WTC11 (cell line): ENCODE measurements around the gene SYN1. TPM values are rescaled to one million over a fixed set of nuclear protein-coding genes. Genes with fewer than 3 reads are reported as not detected.

Experiments
- ATAC-seq: fragments of 200-7000 bp; cut with Tn5 transposase; 2 replicates; pipeline ENCODE4 v1.10.0; 2021; ENCODE audit warnings: mild to moderate bottlenecking, moderate library complexity
- CTCF ChIA-PET: fragments of 300-600 bp; sonication (Branson Sonifier 250); formaldehyde crosslinking; loops from one replicate; lab custom pipeline; 2021; ENCODE audit warnings: antibody characterized with exemption; lab: Charles Lee
- POLR2A ChIA-PET: fragments of 350-600 bp; sonication (Branson Sonifier 250); formaldehyde crosslinking; loops from one replicate; lab custom pipeline; 2021; ENCODE audit warnings: antibody characterized with exemption; lab: Charles Lee
- DNase-seq: peaks from one replicate; pipeline ENCODE4 v3.0.0; 2021; ENCODE audit warnings: low spot score
- H3K27ac Mint-ChIP-seq: 2 replicates; pipeline ENCODE4 v1.8.0; 2021; ENCODE audit warnings: mixed read lengths
- H3K27me3 Mint-ChIP-seq: 2 replicates; pipeline ENCODE4 v1.8.0; 2021; ENCODE audit warnings: low read depth, mild to moderate bottlenecking, moderate library complexity, mixed read lengths
- H3K36me3 Mint-ChIP-seq: 2 replicates; pipeline ENCODE4 v1.8.0; 2021; ENCODE audit warnings: mixed read lengths
- H3K4me1 Mint-ChIP-seq: 2 replicates; pipeline ENCODE4 v1.8.0; 2022; ENCODE audit warnings: mixed read lengths
- H3K4me3 Mint-ChIP-seq: 2 replicates; pipeline ENCODE4 v1.8.0; 2021; ENCODE audit warnings: mild to moderate bottlenecking, moderate library complexity, mixed read lengths
- H3K9me3 Mint-ChIP-seq: 2 replicates; pipeline ENCODE4 v1.8.0; 2021; ENCODE audit warnings: mixed read lengths
- AFF4 ChIP-seq: sonication (generic); formaldehyde crosslinking; IDR thresholded peaks from 2 replicates; pipeline ENCODE4 v1.8.1; 2023; ENCODE audit warnings: mild to moderate bottlenecking, missing genetic modification reagents, borderline replicate concordance
- AR ChIP-seq: fragments of 250-450 bp; sonication (Bioruptor Pico); IDR thresholded peaks from 2 replicates; pipeline ENCODE4 v1.9.0; 2021; ENCODE audit warnings: mild to moderate bottlenecking
- ATF1 ChIP-seq: sonication (generic); formaldehyde crosslinking; IDR thresholded peaks from 2 replicates; pipeline ENCODE4 v1.8.1; 2023; ENCODE audit warnings: mild to moderate bottlenecking, moderate library complexity, missing genetic modification reagents
- ATF2 ChIP-seq: sonication (generic); formaldehyde crosslinking; IDR thresholded peaks from 2 replicates; pipeline ENCODE4 v1.8.1; 2022; ENCODE audit warnings: low read depth, missing genetic modification reagents, borderline replicate concordance
- ATF6 ChIP-seq: sonication (generic); formaldehyde crosslinking; IDR thresholded peaks from 2 replicates; pipeline ENCODE4 v1.8.1; 2023; ENCODE audit warnings: mild to moderate bottlenecking, missing genetic modification reagents
- E2F1 ChIP-seq: sonication (generic); formaldehyde crosslinking; IDR thresholded peaks from 2 replicates; pipeline ENCODE4 v1.8.0; 2022; ENCODE audit warnings: mild to moderate bottlenecking, missing genetic modification reagents
- ETV6 ChIP-seq: sonication (generic); formaldehyde crosslinking; IDR thresholded peaks from 2 replicates; pipeline ENCODE4 v1.8.1; 2022; ENCODE audit warnings: mild to moderate bottlenecking, missing genetic modification reagents
- HMGA2 ChIP-seq: fragments of 250-450 bp; sonication (Bioruptor Pico); IDR thresholded peaks from 2 replicates; pipeline ENCODE4 v1.4.0; 2021; ENCODE audit warnings: mild to moderate bottlenecking, moderate library complexity
- IRF2 ChIP-seq: sonication (generic); formaldehyde crosslinking; IDR thresholded peaks from 2 replicates; pipeline ENCODE4 v1.8.0; 2022; ENCODE audit warnings: low read depth, missing genetic modification reagents, borderline replicate concordance
- JAZF1 ChIP-seq: fragments of 250-450 bp; sonication (Bioruptor Pico); IDR thresholded peaks from 2 replicates; pipeline ENCODE4 v1.9.0; 2021; ENCODE audit warnings: moderate library complexity, mild to moderate bottlenecking, inconsistent platforms
- NR3C1 ChIP-seq: sonication (generic); formaldehyde crosslinking; conservative IDR thresholded peaks from 2 replicates; pipeline ENCODE4 v1.8.1; 2023; ENCODE audit warnings: low read depth, mild to moderate bottlenecking, missing genetic modification reagents
- OVOL2 ChIP-seq: fragments of 250-450 bp; sonication (Bioruptor Pico); IDR thresholded peaks from 2 replicates; pipeline ENCODE4 v1.9.0; 2021; ENCODE audit warnings: mild to moderate bottlenecking, borderline replicate concordance
- PRRX2 ChIP-seq: fragments of 250-450 bp; sonication (Bioruptor Pico); IDR thresholded peaks from 2 replicates; pipeline ENCODE4 v1.8.0; 2021; ENCODE audit warnings: mild to moderate bottlenecking
- RELA ChIP-seq: sonication (generic); formaldehyde crosslinking; IDR thresholded peaks from 2 replicates; pipeline ENCODE4 v1.8.1; 2022; ENCODE audit warnings: missing genetic modification reagents, mild to moderate bottlenecking, borderline replicate concordance
- USF2 ChIP-seq: sonication (generic); formaldehyde crosslinking; IDR thresholded peaks from 2 replicates; pipeline ENCODE4 v1.8.1; 2023; ENCODE audit warnings: mild to moderate bottlenecking, missing genetic modification reagents, moderate library complexity
- ZNF219 ChIP-seq: sonication (generic); formaldehyde crosslinking; IDR thresholded peaks from 2 replicates; pipeline ENCODE4 v1.8.0; 2023; ENCODE audit warnings: missing genetic modification reagents, mild to moderate bottlenecking, borderline replicate concordance
- ZNF263 ChIP-seq: sonication (generic); formaldehyde crosslinking; IDR thresholded peaks from 2 replicates; pipeline ENCODE4 v1.8.1; 2022; ENCODE audit warnings: low read depth, mild to moderate bottlenecking, moderate library complexity, missing genetic modification reagents
- ZNF512 ChIP-seq: sonication (generic); formaldehyde crosslinking; IDR thresholded peaks from 2 replicates; pipeline ENCODE4 v1.8.1; 2022; ENCODE audit warnings: missing genetic modification reagents, borderline replicate concordance
- ZSCAN18 ChIP-seq: fragments of 250-450 bp; sonication (Bioruptor Pico); IDR thresholded peaks from 2 replicates; pipeline ENCODE4 v2.1.2; 2022; ENCODE audit warnings: mild to moderate bottlenecking, moderate library complexity
- total RNA-seq: library from RNA; stranded (reverse); gene quantifications from 3 replicates; pipeline ENCODE4 v1.2.3, GENCODE V29; 2021

SYN1 gene
- total RNA-seq, 1 experiment from 2014 or later: 7.1 TPM

- no peak for TF ChIP-seq ZNF263 (CRISPR knock-in tag)
These were observed 9.1 kb downstream of the SYN1 start (continued) for GRCh38 chrX:47610511-47610910.

- Mint-ChIP-seq H3K4me3 (no peak overlapping the region), H3K9me3 (peaks cover 5% of the 10 kb centered on the region), H3K27ac (peak overlapping the region; percentile 95), H3K36me3 (peaks cover 4% of the 10 kb centered on the region; the same call in 1 of the 2 replicates), H3K4me1 (peaks cover 19% of the 10 kb centered on the region), H3K27me3 (no peaks in the 10 kb centered on the region)
- ATAC-seq (peak; percentile 92), DNase-seq (peak; percentile 57)
- ChIA-PET POLR2A (interaction anchor here (0.7 to 1.3 kb wide), 4 partner anchors 21 to 58 kb away, joined by 3 to 4 read pairs (median 3); no protein-coding TSS in a partner anchor), CTCF (interaction anchor here (0.7 to 1.3 kb wide), 7 partner anchors 12 to 40 kb away, joined by 3 to 7 read pairs (median 3); partner anchors contain the start of gene TIMP1)
- no peak for TF ChIP-seq ZNF219 (CRISPR knock-in tag)
- no peak for TF ChIP-seq NR3C1 (CRISPR knock-in tag)
- TF ChIP-seq E2F1 (CRISPR knock-in tag): no peak
- TF ChIP-seq USF2: no peak
- no peak for TF ChIP-seq IRF2 (CRISPR knock-in tag)
- no peak for TF ChIP-seq AFF4 (CRISPR knock-in tag)
- TF ChIP-seq ETV6 (CRISPR knock-in tag): peak; percentile 54; the same call in 1 of the 2 replicates
- TF ChIP-seq HMGA2 (CRISPR knock-in tag): no peak
- TF ChIP-seq ATF6 (CRISPR knock-in tag): no peak
- no peak for TF ChIP-seq AR (CRISPR knock-in tag)
- TF ChIP-seq JAZF1: no peak
- no peak for TF ChIP-seq RELA (CRISPR knock-in tag)
- no peak for TF ChIP-seq OVOL2 (CRISPR knock-in tag)
- no peak for TF ChIP-seq ATF1 (CRISPR knock-in tag)
- 0 out of 2 replicates have a peak, but pooled peaks have one; percentile 58 for TF ChIP-seq ZNF512 (CRISPR knock-in tag)
- no peak for TF ChIP-seq ATF2 (CRISPR knock-in tag)
- TF ChIP-seq ZSCAN18 (CRISPR knock-in tag): no peak
- no peak for TF ChIP-seq PRRX2
These were observed 11.4 kb downstream of the SYN1 start for GRCh38 chrX:47608130-47608810.
